ENCODE results near the gene VPS26C.

DNA sequence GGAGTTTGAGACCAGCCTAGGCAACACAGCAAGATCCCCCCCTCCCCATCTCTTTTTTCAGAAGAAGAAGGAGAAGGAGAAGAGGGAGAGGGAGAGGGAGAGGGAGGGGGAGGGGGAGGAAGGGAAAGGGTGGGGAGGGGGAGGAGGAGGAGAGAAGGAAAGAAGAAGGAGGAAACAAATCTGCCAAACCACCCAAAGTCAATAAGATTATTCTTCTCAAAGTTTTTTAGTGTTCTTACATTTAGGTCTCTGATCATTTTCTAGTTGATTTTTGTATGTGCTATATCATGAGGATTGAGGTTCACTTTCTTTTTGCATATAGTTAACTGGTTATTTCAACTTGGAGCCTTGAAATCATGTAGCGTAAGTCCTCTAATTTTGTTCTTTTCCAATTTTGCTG, 56.3 kb downstream of the VPS26C start:
- TF ChIP-seq SNAI2 (CRISPR knock-in tag; IDR thresholded peaks at IDR 0.05) (no peak), ESRRG (CRISPR knock-in tag; IDR thresholded peaks at IDR 0.05) (no peak), RARB (CRISPR knock-in tag; IDR thresholded peaks at IDR 0.05) (no peak), ISL1 (CRISPR knock-in tag; IDR thresholded peaks at IDR 0.05) (no peak), ZNF70 (CRISPR knock-in tag; IDR thresholded peaks at IDR 0.05) (no peak), PPARA (CRISPR knock-in tag; IDR thresholded peaks at IDR 0.05; ENCODE audit: borderline replicate concordance) (no peak), ARNTL (CRISPR knock-in tag; IDR thresholded peaks at IDR 0.05; ENCODE audit: borderline replicate concordance, low read depth) (no peak)
- TF ChIP-seq, protein P1, sequence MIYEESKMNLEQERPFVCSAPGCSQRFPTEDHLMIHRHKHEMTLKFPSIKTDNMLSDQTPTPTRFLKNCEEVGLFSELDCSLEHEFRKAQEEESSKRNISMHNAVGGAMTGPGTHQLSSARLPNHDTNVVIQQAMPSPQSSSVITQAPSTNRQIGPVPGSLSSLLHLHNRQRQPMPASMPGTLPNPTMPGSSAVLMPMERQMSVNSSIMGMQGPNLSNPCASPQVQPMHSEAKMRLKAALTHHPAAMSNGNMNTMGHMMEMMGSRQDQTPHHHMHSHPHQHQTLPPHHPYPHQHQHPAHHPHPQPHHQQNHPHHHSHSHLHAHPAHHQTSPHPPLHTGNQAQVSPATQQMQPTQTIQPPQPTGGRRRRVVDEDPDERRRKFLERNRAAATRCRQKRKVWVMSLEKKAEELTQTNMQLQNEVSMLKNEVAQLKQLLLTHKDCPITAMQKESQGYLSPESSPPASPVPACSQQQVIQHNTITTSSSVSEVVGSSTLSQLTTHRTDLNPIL (CRISPR knock-in tag; IDR thresholded peaks at IDR 0.05; ENCODE audit: low read depth): no peak
